Measurements from ENCODE around the gene FZD10.

FZD10 gene

DNA sequence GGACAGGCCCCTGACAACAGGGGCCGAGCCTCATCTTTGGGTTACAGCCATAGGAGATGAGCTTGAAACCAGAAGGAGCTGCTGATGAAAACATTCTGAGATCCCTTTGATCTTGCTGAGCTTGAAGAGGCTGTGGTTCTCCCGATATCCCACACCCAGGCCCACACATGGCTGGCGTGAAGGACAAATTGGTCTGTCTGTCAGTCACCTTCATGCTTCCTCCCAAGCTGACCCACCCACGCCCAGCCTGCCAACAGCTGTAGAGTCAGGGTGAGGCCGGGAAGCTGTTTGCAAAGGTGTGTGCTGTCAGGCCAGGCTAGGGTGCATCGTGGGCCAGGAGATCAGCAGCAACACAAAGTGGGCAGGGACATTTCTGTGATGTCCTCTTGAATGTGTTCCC lies 43.2 kb downstream of the FZD10 start:
- DNase-seq (ENCODE audit: low read depth): no peak

DNA sequence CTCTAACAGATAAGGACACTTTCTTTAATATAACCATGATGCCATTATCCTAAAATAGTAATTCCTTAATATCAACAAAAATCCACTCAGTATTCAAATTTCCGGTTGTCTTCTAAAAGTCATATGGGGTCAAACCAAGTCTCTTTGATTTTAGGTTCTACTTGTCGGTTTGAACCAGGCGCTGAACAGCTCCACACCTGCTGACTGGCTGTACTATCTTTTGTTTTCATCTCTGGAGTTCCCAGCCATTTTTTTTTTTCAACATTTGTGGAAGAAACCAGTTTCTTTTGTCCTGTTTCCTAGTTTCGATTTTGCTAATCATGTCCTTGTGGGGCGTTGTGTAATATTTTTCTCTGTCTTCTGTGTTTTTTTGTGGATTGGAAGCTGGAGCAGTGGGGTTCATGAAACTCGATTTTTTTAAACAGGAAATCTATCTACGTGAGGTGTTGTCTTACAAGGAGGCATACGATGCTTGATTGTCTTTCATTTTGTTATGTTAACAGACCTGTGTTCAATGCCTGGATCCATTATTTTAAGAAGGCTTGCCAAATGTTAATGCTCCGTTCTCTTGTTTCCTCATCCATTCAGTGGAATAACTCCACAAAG lies 50.2 kb downstream of the FZD10 start:
- no peak for DNase-seq (ENCODE audit: low read depth)

DNA sequence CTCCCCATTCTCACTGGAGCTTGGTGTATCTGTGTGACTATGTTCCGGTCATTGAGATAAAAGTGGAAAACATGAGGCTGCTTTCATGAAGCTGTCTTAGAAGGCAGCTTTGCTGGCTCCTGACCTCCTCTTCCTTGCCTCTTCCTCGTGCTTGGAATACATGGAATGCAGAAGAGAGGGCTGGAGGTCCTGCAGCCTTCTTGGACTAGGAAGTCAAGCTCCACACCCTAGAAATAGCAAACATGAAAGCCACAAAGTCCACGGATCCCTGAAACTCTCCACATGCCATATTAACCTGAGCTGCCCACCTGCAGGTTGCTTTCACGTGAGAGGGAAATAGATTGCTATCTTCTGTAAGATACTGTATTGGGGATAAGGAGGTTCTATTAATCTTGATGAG lies 51.0 kb downstream of the FZD10 start:
- no peak for DNase-seq (ENCODE audit: low read depth)

DNA sequence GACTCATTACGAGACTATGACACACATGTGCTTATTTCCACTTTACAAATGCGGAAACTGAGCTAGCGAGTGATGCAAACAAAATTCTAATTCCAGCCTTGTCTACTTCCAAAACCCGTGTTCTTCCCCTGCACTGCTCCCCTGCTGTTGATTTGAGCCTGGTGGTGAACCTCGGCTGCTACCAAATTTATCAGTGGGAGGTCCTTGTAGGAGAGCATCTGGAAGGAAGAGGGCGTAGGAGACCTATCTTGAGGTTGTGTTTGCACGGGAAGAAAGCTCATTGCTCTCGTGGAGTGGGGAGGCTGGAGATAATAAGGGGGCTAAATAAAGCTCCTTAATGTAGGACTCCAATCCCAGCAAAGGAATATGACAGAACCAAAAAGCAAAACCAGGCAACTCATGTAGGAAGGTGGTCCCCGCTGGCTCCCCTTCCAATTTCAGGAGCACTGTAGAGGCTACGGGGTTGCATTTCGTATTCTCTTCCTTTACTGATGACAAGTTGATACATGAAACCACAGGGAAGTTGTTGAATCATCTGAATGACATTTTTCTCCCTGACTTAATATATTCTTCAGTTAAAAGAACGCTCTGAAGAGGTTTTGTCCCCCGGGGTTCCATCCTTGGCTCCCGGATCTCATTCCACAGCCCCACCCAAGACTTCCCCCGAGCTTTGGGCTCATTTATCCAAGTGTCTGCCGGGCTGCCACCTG lies 52.6 kb downstream of the FZD10 start:
- DNase-seq (ENCODE audit: low read depth): no peak

All from EH (cell line).